ENCODE data around the gene ILDR1.

ILDR1 gene

GRCh38 chr3:121981473-121981872 lies 40.6 kb downstream of the ILDR1 start:
- FAIRE-seq: peak; percentile 9
- no peak for DNase-seq (ENCODE audit: insufficient read length)
- TF ChIP-seq TAF1 (IDR thresholded peaks at IDR 0.05; ENCODE audit: borderline replicate concordance, low read depth, low read length): no peak
- TF ChIP-seq POLR2AphosphoS5 (IDR thresholded peaks at IDR 0.05; ENCODE audit: low read depth, low read length): no peak
- no peak for TF ChIP-seq POLR2A (IDR thresholded peaks at IDR 0.05; ENCODE audit: low read depth, low read length)

- TF ChIP-seq POLR2A (IDR thresholded peaks at IDR 0.05; ENCODE audit: low read depth, low read length): no peak
- FAIRE-seq: no peak
- no peak for DNase-seq (ENCODE audit: insufficient read length)
These were observed 41.6 kb downstream of the ILDR1 start for GRCh38 chr3:121980450-121980796.

GRCh38 chr3:121979734-121980449 lies 42.2 kb downstream of the ILDR1 start:
- TF ChIP-seq POLR2AphosphoS5 (IDR thresholded peaks at IDR 0.05; ENCODE audit: low read depth, low read length) (no peak), POLR2A (IDR thresholded peaks at IDR 0.05; ENCODE audit: low read depth, low read length) (no peak), TAF1 (IDR thresholded peaks at IDR 0.05; ENCODE audit: borderline replicate concordance, low read depth, low read length) (no peak)
- FAIRE-seq: peak; percentile 86
- DNase-seq (ENCODE audit: insufficient read length): no peak

- DNase-seq (ENCODE audit: insufficient read length): no peak
- no peak for FAIRE-seq
- no peak for TF ChIP-seq POLR2A (IDR thresholded peaks at IDR 0.05; ENCODE audit: low read depth, low read length)
- TF ChIP-seq TAF1 (IDR thresholded peaks at IDR 0.05; ENCODE audit: borderline replicate concordance, low read depth, low read length): no peak
- no peak for TF ChIP-seq POLR2AphosphoS5 (IDR thresholded peaks at IDR 0.05; ENCODE audit: low read depth, low read length)
These were observed 42.8 kb downstream of the ILDR1 start for GRCh38 chr3:121979246-121979645.

GRCh38 chr3:121976727-121977126 lies 45.3 kb downstream of the ILDR1 start:
- no peak for TF ChIP-seq POLR2A (IDR thresholded peaks at IDR 0.05; ENCODE audit: low read depth, low read length)
- TF ChIP-seq TAF1 (IDR thresholded peaks at IDR 0.05; ENCODE audit: borderline replicate concordance, low read depth, low read length): no peak
- no peak for TF ChIP-seq POLR2AphosphoS5 (IDR thresholded peaks at IDR 0.05; ENCODE audit: low read depth, low read length)
- DNase-seq (ENCODE audit: insufficient read length) (no peak), FAIRE-seq (no peak)

GRCh38 chr3:121975702-121976302 lies 46.2 kb downstream of the ILDR1 start:
- TF ChIP-seq POLR2AphosphoS5 (IDR thresholded peaks at IDR 0.05; ENCODE audit: low read depth, low read length) (no peak), POLR2A (IDR thresholded peaks at IDR 0.05; ENCODE audit: low read depth, low read length) (no peak), TAF1 (IDR thresholded peaks at IDR 0.05; ENCODE audit: borderline replicate concordance, low read depth, low read length) (no peak)
- no peak for DNase-seq (ENCODE audit: insufficient read length)
- no peak for FAIRE-seq

GRCh38 chr3:121974601-121975111 lies 47.4 kb downstream of the ILDR1 start:
- FAIRE-seq: no peak
- DNase-seq (ENCODE audit: insufficient read length): no peak
- no peak for TF ChIP-seq TAF1 (IDR thresholded peaks at IDR 0.05; ENCODE audit: borderline replicate concordance, low read depth, low read length)
- no peak for TF ChIP-seq POLR2AphosphoS5 (IDR thresholded peaks at IDR 0.05; ENCODE audit: low read depth, low read length)
- TF ChIP-seq POLR2A (IDR thresholded peaks at IDR 0.05; ENCODE audit: low read depth, low read length): no peak

GRCh38 chr3:121970047-121970446 lies 52.0 kb downstream of the ILDR1 start:
- FAIRE-seq: no peak
- TF ChIP-seq POLR2AphosphoS5 (IDR thresholded peaks at IDR 0.05; ENCODE audit: low read depth, low read length): no peak
- TF ChIP-seq POLR2A (IDR thresholded peaks at IDR 0.05; ENCODE audit: low read depth, low read length): no peak
- no peak for TF ChIP-seq TAF1 (IDR thresholded peaks at IDR 0.05; ENCODE audit: borderline replicate concordance, low read depth, low read length)

GRCh38 chr3:121969631-121970030 lies 52.4 kb downstream of the ILDR1 start:
- no peak for DNase-seq (ENCODE audit: insufficient read length)
- no peak for TF ChIP-seq POLR2A (IDR thresholded peaks at IDR 0.05; ENCODE audit: low read depth, low read length)
- no peak for TF ChIP-seq POLR2AphosphoS5 (IDR thresholded peaks at IDR 0.05; ENCODE audit: low read depth, low read length)
- no peak for TF ChIP-seq TAF1 (IDR thresholded peaks at IDR 0.05; ENCODE audit: borderline replicate concordance, low read depth, low read length)
- no peak for FAIRE-seq

More at GRCh38 chr3:121970047-121970446, 52.0 kb downstream of the ILDR1 start:
- DNase-seq (ENCODE audit: insufficient read length): no peak

GRCh38 chr3:121963608-121964007 lies 58.4 kb downstream of the ILDR1 start:
- DNase-seq (ENCODE audit: insufficient read length) (no peak), FAIRE-seq (no peak)
- TF ChIP-seq POLR2A (IDR thresholded peaks at IDR 0.05; ENCODE audit: low read depth, low read length) (no peak), TAF1 (IDR thresholded peaks at IDR 0.05; ENCODE audit: borderline replicate concordance, low read depth, low read length) (no peak), POLR2AphosphoS5 (IDR thresholded peaks at IDR 0.05; ENCODE audit: low read depth, low read length) (no peak)

GRCh38 chr3:121962443-121962842 lies 59.6 kb downstream of the ILDR1 start:
- FAIRE-seq (no peak), DNase-seq (ENCODE audit: insufficient read length) (no peak)
- TF ChIP-seq POLR2AphosphoS5 (IDR thresholded peaks at IDR 0.05; ENCODE audit: low read depth, low read length) (no peak), TAF1 (IDR thresholded peaks at IDR 0.05; ENCODE audit: borderline replicate concordance, low read depth, low read length) (no peak), POLR2A (IDR thresholded peaks at IDR 0.05; ENCODE audit: low read depth, low read length) (no peak)

- DNase-seq (ENCODE audit: insufficient read length) (no peak), FAIRE-seq (peak; percentile 14)
- no peak for TF ChIP-seq TAF1 (IDR thresholded peaks at IDR 0.05; ENCODE audit: borderline replicate concordance, low read depth, low read length)
- no peak for TF ChIP-seq POLR2A (IDR thresholded peaks at IDR 0.05; ENCODE audit: low read depth, low read length)
These were observed 60.8 kb downstream of the ILDR1 start for GRCh38 chr3:121961283-121961682.
